PFSK-1 (cell line): ENCODE results near the gene NUBPL.

Source experiments
- POLR2AphosphoS5 ChIP-seq: IDR thresholded peaks from 2 replicates; pipeline ENCODE4 v1.6.1; 2012; ENCODE audit warnings: low read depth, mild to moderate bottlenecking, control low read depth, low read length, moderate library complexity
- TAF1 ChIP-seq: IDR thresholded peaks from 2 replicates; pipeline ENCODE4 v1.6.1; 2012; ENCODE audit warnings: low read length, control low read depth, borderline replicate concordance; ENCODE audit not compliant: insufficient read depth

DNA sequence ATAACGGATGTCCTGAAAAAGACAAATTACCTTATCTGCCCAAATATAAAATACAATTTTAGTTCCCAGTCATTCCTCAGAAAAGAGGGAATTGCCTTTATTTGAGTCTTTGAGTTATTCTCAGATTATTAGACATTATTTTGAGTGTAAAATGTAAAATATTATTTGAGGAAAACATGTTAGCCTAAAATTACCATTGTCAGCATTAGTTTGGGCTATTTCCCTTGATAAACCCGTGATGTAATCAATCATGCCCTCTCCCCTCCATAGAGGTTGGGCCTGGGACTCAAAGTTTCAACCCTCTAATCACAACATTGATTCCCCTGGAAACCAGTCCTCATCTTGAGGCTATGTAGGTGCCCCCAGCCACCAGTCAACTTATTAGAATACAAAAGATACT, 213.4 kb downstream of the NUBPL start:
- TF ChIP-seq POLR2AphosphoS5 (no peak), TAF1 (no peak)
